Measurements from ENCODE around the gene MTCL1.

The MTCL1 gene

DNA sequence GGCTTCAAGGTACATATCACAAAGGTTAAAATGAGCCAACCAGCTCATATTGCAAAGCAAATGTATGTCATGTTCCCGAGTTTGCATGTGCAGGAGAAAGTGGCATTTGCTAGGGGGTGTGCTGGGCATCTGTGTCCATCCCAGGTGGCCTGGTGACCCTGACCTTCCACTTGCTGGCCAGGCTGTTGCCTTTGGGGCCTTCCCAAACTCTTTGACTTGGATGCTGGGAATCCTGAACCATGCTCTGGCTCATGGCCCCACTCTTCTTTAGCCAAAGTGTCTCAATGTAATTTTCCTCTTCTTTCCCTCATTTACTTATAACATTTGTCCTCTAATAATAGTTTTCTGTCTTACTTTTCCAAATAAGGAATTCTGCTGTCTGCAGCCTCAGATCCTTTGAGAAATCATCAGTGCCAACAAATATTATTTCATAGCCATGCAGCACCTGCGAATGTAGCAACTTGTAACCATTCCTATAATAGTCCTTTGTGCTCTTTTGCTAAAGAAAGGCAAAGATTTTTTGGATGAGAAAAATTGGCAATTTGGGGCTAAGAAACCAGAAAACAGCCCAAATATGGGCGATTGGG lies 64.2 kb downstream of the MTCL1 start:
- H3K27me3 Mint-ChIP-seq = no peaks in the 10 kb centered on the region
- peaks cover 0 to 3% of the 10 kb centered on the region in 2 donors for H3K4me1 Mint-ChIP-seq
- no peaks in the 10 kb centered on the region for H3K36me3 Mint-ChIP-seq
- ATAC-seq (replicated peaks) = no peak
- H3K9me3 Mint-ChIP-seq = no peaks in the 10 kb centered on the region
- H3K4me3 Mint-ChIP-seq = no peak overlapping the region
- no peak overlapping the region for H3K27ac Mint-ChIP-seq
- DNase-seq = no peak

DNA sequence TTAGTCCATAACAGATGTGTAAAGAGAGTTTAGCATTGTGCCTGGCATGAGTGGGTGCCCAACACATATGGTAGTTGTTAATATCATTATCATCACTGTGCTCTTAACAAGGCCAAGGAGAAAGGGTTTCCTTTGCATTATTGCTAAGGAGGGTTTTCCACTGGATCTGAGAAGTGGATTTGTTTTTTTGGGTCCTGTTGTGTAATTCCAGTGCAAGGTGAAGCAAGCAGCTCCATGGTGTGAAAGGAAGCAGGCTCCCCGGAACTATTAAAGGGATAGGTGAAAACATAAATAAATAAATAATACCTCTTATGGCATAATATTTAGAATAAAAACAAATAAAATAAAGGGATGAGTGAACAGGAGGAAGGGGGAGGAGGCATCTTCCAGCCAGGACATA lies 65.3 kb downstream of the MTCL1 start:
- no peaks in the 10 kb centered on the region for H3K9me3 Mint-ChIP-seq
- H3K36me3 Mint-ChIP-seq = no peaks in the 10 kb centered on the region
- ATAC-seq (replicated peaks) = no peak
- H3K4me1 Mint-ChIP-seq = no peaks in the 10 kb centered on the region
- no peak for DNase-seq
- no peak overlapping the region for H3K4me3 Mint-ChIP-seq
- no peaks in the 10 kb centered on the region for H3K27me3 Mint-ChIP-seq
- H3K27ac Mint-ChIP-seq = no peak overlapping the region

DNA sequence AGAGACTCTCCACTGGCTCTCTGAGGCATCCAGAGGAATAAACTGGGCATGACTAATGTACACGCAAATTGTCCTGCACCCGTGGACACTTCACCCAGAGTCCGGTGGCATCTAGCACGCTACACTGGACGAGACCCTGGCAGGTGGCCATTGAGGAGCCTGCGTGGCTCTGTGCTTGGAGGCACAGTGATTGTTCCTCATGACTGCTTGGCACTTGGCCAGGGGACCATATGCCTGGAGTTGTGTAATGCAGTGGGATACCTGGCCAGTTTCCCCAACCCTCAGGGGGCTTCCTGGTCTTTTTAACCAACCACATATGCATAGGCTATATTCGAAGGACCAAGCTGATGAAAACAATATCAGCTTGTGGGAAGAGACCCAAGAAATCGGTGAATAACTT lies 66.6 kb downstream of the MTCL1 start:
- H3K27ac Mint-ChIP-seq = no peak overlapping the region
- no peaks in the 10 kb centered on the region for H3K36me3 Mint-ChIP-seq
- no peaks in the 10 kb centered on the region for H3K9me3 Mint-ChIP-seq
- peaks cover 0 to 2% of the 10 kb centered on the region in 2 donors for H3K4me1 Mint-ChIP-seq
- DNase-seq (no peak), ATAC-seq (replicated peaks) (no peak)
- H3K4me3 Mint-ChIP-seq = no peak overlapping the region
- no peaks in the 10 kb centered on the region for H3K27me3 Mint-ChIP-seq

DNA sequence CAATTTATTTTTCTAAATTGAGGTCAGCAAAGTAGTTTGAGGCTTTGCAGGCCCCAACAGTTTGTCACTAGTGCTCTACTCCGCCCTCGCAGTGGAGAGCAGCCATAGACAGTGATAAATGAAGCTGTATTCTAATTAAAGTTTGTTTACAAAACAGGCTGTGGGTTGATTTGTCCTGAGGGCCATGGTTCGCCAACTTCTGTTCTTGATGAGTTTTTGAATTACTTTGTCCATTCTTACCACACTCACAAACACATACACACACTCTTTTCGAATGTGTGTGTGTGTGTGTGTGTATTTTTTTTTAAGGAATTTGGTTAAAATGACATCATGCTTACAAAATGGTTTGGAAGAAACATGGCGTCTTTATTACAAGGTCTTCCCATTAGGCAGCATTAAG lies 68.6 kb downstream of the MTCL1 start:
- no peak for ATAC-seq (replicated peaks)
- H3K4me1 Mint-ChIP-seq = peaks cover 0 to 3% of the 10 kb centered on the region in 2 donors
- peaks cover 0 to 3% of the 10 kb centered on the region in 2 donors for H3K36me3 Mint-ChIP-seq
- no peaks in the 10 kb centered on the region for H3K9me3 Mint-ChIP-seq
- H3K4me3 Mint-ChIP-seq = no peak overlapping the region
- H3K27me3 Mint-ChIP-seq = no peaks in the 10 kb centered on the region
- no peak overlapping the region for H3K27ac Mint-ChIP-seq
- DNase-seq = no peak

- ATAC-seq (replicated peaks) = no peak
- H3K27ac Mint-ChIP-seq = no peak overlapping the region
- no peak for DNase-seq
- H3K4me3 Mint-ChIP-seq = no peak overlapping the region
- H3K36me3 Mint-ChIP-seq = peaks cover 0 to 3% of the 10 kb centered on the region in 2 donors
- H3K9me3 Mint-ChIP-seq = no peaks in the 10 kb centered on the region
- H3K4me1 Mint-ChIP-seq = peaks cover 0 to 3% of the 10 kb centered on the region in 2 donors
- no peaks in the 10 kb centered on the region for H3K27me3 Mint-ChIP-seq
Observed at GRCh38 chr18:8776013-8776943, 70.9 kb downstream of the MTCL1 start.

GRCh38 chr18:8777846-8778245 lies 72.5 kb downstream of the MTCL1 start:
- Mint-ChIP-seq H3K36me3 (peaks cover 0 to 6% of the 10 kb centered on the region in 2 donors), H3K9me3 (peaks cover 0 to 2% of the 10 kb centered on the region in 2 donors), H3K27me3 (no peaks in the 10 kb centered on the region), H3K4me1 (peaks cover 0 to 3% of the 10 kb centered on the region in 2 donors), H3K27ac (no peak overlapping the region), H3K4me3 (no peak overlapping the region)
- ATAC-seq (replicated peaks) = no peak
- no peak for DNase-seq

DNA sequence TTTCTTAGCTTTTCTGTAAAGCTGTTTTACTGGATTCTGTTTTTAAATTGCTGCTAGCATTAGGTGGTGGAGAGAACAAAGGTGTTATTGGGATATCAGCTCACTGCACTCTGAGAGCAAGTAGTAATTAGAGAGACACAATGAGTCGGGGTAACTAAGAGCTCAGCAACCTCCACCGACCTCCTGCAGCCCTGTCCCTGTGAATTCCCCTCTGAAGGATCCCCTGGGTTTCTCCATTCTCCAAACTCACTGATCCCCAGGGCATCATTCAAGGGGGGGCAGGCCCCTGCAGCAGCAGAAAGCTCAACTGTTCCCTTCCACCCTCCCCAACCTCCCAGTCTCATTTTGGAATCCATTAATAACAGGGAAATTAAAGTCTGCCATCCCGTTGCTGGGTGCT lies 73.0 kb downstream of the MTCL1 start:
- Mint-ChIP-seq H3K36me3 (peaks cover 0 to 6% of the 10 kb centered on the region in 2 donors), H3K4me3 (no peak overlapping the region), H3K27me3 (no peaks in the 10 kb centered on the region), H3K27ac (no peak overlapping the region), H3K9me3 (peaks cover 0 to 2% of the 10 kb centered on the region in 2 donors), H3K4me1 (peaks cover 0 to 3% of the 10 kb centered on the region in 2 donors)
- DNase-seq (no peak), ATAC-seq (replicated peaks) (no peak)

DNA sequence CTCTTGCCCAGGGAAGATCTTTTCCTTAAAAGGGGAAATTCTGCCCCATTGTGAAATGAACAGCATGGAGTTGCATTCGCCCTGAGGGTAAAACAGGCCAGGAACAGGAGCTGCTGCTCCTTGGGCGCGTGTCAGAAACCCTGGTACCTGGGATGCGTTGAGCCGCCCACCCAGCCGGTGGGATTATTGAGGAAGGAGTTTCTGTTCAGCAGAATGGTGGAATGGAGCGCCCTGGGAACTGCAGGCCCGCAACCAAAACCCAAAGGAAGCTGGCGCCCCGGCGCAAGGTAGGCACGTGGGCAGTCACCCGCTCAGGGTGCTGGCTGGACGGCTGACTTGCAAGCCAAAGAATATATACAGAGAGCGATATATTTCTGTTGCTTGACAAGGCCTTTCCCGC lies 73.5 kb downstream of the MTCL1 start:
- peaks cover 0 to 2% of the 10 kb centered on the region in 2 donors for H3K9me3 Mint-ChIP-seq
- no peak overlapping the region for H3K4me3 Mint-ChIP-seq
- H3K27me3 Mint-ChIP-seq = no peaks in the 10 kb centered on the region
- DNase-seq (no peak), ATAC-seq (replicated peaks) (no peak)
- no peak overlapping the region for H3K27ac Mint-ChIP-seq
- peaks cover 0 to 3% of the 10 kb centered on the region in 2 donors for H3K4me1 Mint-ChIP-seq
- peaks cover 0 to 6% of the 10 kb centered on the region in 2 donors for H3K36me3 Mint-ChIP-seq

GRCh38 chr18:8779251-8779650 lies 73.9 kb downstream of the MTCL1 start:
- no peak overlapping the region for H3K27ac Mint-ChIP-seq
- H3K9me3 Mint-ChIP-seq = peaks cover 0 to 2% of the 10 kb centered on the region in 2 donors
- H3K4me3 Mint-ChIP-seq = no peak overlapping the region
- H3K27me3 Mint-ChIP-seq = no peaks in the 10 kb centered on the region
- H3K36me3 Mint-ChIP-seq = peaks cover 0 to 9% of the 10 kb centered on the region in 2 donors
- peaks cover 0 to 3% of the 10 kb centered on the region in 2 donors for H3K4me1 Mint-ChIP-seq
- DNase-seq (no peak), ATAC-seq (replicated peaks) (no peak)

DNA sequence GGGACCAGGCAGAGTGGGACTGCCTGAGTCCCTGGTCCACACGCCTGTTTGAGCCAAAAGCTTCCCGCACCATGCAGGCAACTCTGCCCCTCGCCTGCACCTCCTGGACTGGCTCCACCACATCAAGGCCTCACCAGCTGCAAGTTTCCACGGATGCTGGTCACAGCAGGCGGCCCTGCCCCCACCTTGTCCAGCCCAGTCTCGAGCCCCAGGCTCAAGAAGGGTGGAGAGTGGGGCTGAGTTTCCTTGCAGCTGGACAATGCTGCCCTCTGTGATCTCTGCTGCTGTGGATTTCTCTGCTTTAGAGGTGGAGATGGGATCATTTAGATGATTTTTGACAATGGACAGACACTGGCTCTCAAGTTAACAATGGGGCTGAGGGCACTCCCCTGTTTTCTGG lies 74.9 kb downstream of the MTCL1 start:
- ATAC-seq (replicated peaks) (no peak), DNase-seq (no peak)
- Mint-ChIP-seq H3K27ac (peak overlapping the region; percentile 5), H3K9me3 (peaks cover 0 to 2% of the 10 kb centered on the region in 2 donors), H3K4me1 (peaks cover 0 to 3% of the 10 kb centered on the region in 2 donors), H3K27me3 (no peaks in the 10 kb centered on the region), H3K36me3 (peaks cover 4 to 9% of the 10 kb centered on the region in 2 donors), H3K4me3 (no peak overlapping the region)

GRCh38 chr18:8781671-8782070 lies 76.3 kb downstream of the MTCL1 start:
- ATAC-seq (replicated peaks) = no peak
- H3K27ac Mint-ChIP-seq = no peak overlapping the region
- H3K4me3 Mint-ChIP-seq = no peak overlapping the region
- no peak for DNase-seq
- peaks cover 0 to 2% of the 10 kb centered on the region in 2 donors for H3K9me3 Mint-ChIP-seq
- peaks cover 6 to 8% of the 10 kb centered on the region in 2 donors for H3K4me1 Mint-ChIP-seq
- no peaks in the 10 kb centered on the region for H3K27me3 Mint-ChIP-seq
- H3K36me3 Mint-ChIP-seq = peaks cover 4 to 9% of the 10 kb centered on the region in 2 donors

DNA sequence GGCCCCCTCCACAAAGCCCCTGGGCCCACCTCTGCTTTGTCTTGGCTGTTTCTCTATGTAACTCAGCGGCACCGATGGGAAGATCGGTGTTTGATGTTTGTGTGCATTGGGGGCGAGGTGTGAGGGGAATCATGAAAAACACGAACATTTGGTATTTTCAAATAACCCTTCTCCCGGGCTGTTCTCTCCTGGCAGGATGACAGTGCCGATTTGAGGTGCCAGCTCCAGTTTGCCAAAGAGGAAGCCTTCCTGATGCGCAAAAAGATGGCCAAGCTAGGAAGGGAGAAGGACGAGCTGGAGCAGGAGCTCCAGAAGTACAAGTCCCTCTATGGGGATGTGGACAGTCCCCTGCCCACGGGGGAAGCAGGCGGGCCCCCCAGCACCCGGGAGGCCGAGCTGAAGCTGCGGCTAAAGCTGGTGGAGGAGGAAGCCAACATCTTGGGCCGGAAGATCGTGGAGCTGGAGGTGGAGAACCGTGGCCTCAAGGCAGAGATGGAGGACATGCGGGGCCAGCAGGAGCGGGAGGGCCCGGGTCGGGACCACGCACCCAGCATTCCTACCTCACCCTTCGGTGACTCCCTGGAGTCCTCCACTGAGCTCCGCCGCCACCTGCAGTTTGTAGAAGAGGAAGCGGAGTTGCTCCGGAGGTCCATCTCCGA lies 78.1 kb downstream of the MTCL1 start:
- peaks cover 10 to 11% of the 10 kb centered on the region in 2 donors for H3K4me1 Mint-ChIP-seq
- H3K36me3 Mint-ChIP-seq = peaks cover 4 to 9% of the 10 kb centered on the region in 2 donors

DNA sequence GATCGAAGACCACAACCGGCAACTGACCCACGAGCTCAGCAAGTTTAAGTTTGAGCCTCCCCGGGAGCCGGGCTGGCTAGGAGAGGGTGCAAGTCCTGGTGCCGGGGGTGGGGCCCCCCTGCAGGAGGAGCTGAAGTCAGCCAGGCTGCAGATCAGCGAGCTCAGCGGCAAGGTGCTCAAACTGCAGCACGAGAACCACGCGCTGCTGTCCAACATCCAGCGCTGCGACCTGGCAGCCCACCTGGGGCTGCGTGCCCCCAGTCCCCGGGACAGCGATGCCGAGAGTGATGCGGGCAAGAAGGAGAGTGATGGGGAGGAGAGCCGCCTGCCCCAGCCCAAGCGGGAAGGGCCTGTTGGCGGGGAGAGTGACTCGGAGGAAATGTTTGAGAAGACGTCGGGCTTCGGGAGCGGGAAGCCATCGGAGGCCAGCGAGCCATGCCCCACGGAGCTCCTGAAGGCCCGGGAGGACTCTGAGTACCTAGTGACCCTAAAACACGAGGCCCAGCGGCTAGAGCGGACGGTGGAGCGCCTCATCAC lies 78.7 kb downstream of the MTCL1 start:
- ATAC-seq (replicated peaks) (no peak), DNase-seq (no peak)
- Mint-ChIP-seq H3K4me1 (peaks cover 10 to 11% of the 10 kb centered on the region in 2 donors), H3K4me3 (no peak overlapping the region), H3K27me3 (no peaks in the 10 kb centered on the region), H3K27ac (peak overlapping the region; percentile 67), H3K9me3 (peaks cover 0 to 2% of the 10 kb centered on the region in 2 donors), H3K36me3 (peaks cover 4 to 6% of the 10 kb centered on the region in 2 donors)

More for the DNA sequence above, 78.1 kb downstream of the MTCL1 start:
- Mint-ChIP-seq H3K9me3 (peaks cover 0 to 2% of the 10 kb centered on the region in 2 donors), H3K4me3 (no peak overlapping the region), H3K27me3 (no peaks in the 10 kb centered on the region), H3K27ac (no peak overlapping the region)
- DNase-seq (no peak), ATAC-seq (replicated peaks) (no peak)

- Mint-ChIP-seq H3K9me3 (peaks cover 0 to 2% of the 10 kb centered on the region in 2 donors), H3K27me3 (no peaks in the 10 kb centered on the region), H3K36me3 (peaks cover 4 to 6% of the 10 kb centered on the region in 2 donors), H3K4me3 (no peak overlapping the region), H3K27ac (no peak overlapping the region), H3K4me1 (peaks cover 10 to 11% of the 10 kb centered on the region in 2 donors)
- DNase-seq (no peak), ATAC-seq (replicated peaks) (no peak)
Observed at GRCh38 chr18:8785261-8785660, 79.9 kb downstream of the MTCL1 start.
